Measurements from ENCODE around the gene NKX2-3.

Gene NKX2-3

DNA sequence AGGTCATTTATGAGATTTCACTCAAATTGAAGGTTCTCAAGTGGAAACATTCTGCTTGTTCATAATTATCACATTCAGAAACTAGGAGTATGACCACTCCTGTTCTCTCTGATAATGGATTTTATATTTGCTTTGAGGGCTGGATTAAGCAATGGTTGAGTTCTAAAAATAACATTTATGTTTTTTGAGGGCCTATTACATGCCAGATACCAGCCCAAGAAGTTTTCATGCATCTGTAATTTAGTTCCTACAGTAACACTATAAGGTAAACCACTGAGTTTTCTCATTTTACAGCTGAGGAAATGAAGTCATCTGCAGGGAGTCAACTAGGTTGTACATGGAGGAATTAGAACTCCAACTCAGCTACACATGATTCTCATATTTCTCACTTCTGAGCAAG is 25.5 kb upstream of the NKX2-3 start:
- TF ChIP-seq, protein P1, sequence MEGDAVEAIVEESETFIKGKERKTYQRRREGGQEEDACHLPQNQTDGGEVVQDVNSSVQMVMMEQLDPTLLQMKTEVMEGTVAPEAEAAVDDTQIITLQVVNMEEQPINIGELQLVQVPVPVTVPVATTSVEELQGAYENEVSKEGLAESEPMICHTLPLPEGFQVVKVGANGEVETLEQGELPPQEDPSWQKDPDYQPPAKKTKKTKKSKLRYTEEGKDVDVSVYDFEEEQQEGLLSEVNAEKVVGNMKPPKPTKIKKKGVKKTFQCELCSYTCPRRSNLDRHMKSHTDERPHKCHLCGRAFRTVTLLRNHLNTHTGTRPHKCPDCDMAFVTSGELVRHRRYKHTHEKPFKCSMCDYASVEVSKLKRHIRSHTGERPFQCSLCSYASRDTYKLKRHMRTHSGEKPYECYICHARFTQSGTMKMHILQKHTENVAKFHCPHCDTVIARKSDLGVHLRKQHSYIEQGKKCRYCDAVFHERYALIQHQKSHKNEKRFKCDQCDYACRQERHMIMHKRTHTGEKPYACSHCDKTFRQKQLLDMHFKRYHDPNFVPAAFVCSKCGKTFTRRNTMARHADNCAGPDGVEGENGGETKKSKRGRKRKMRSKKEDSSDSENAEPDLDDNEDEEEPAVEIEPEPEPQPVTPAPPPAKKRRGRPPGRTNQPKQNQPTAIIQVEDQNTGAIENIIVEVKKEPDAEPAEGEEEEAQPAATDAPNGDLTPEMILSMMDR (conservative IDR thresholded peaks at IDR 0.05; ENCODE audit: low read depth, low read length) = no peak
- DNase-seq (ENCODE audit: low read depth) = no peak
- H3K4me3 ChIP-seq (ENCODE audit: low read length) = no peak overlapping the region

DNA sequence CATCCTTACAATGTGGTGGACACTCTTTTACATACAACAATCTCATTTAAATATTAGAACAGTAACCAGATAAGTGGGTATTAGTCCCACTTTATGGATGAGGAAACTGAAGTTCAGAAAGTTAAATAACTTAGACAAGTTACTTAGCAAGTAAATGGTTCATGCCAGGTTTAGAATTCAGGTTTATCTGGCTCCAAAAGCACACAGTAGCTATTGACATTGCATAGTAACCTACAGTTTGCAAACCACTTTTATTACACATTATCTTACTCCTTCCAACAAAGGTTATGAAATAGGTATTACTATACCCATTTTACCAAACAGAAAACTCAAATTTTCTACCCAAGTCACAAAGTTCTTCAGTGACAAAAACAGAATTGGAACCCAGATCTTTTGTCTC is 19.7 kb upstream of the NKX2-3 start:
- DNase-seq (ENCODE audit: low read depth) = no peak
- H3K4me3 ChIP-seq (ENCODE audit: low read length) = no peak overlapping the region
- TF ChIP-seq, protein P1 (conservative IDR thresholded peaks at IDR 0.05; ENCODE audit: low read depth, low read length) = no peak

DNA sequence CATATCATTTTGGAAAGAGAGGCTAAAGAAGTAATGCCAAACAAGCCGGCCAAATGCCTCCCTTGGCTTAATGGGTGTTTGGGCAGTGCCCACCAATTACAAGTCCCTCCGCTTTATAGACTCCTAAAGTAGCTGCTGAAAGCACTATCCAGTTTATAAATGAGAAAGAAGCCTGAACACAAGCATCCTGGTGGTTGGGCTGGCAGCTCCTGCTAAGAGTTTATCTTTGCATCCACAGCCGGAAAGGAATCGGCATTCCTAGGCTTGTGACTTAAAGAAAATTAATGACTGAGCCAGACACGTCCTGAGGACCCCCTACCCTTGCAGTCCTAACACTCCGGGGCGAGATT is 13.1 kb upstream of the NKX2-3 start:
- TF ChIP-seq, protein P1 (conservative IDR thresholded peaks at IDR 0.05; ENCODE audit: low read depth, low read length) = no peak
- no peak for DNase-seq (ENCODE audit: low read depth)

GRCh38 chr10:99520040-99520846 is 12.5 kb upstream of the NKX2-3 start:
- DNase-seq (ENCODE audit: low read depth) = no peak
- H3K4me3 ChIP-seq (ENCODE audit: low read length) = no peak overlapping the region
- TF ChIP-seq, protein P1 (conservative IDR thresholded peaks at IDR 0.05; ENCODE audit: low read depth, low read length) = no peak

More for the DNA sequence above, 13.1 kb upstream of the NKX2-3 start:
- no peak overlapping the region for H3K4me3 ChIP-seq (ENCODE audit: low read length)

GRCh38 chr10:99520847-99521764 is 11.6 kb upstream of the NKX2-3 start:
- TF ChIP-seq, protein P1 (conservative IDR thresholded peaks at IDR 0.05; ENCODE audit: low read depth, low read length) = no peak
- no peak overlapping the region for H3K4me3 ChIP-seq (ENCODE audit: low read length)
- no peak for DNase-seq (ENCODE audit: low read depth)

DNA sequence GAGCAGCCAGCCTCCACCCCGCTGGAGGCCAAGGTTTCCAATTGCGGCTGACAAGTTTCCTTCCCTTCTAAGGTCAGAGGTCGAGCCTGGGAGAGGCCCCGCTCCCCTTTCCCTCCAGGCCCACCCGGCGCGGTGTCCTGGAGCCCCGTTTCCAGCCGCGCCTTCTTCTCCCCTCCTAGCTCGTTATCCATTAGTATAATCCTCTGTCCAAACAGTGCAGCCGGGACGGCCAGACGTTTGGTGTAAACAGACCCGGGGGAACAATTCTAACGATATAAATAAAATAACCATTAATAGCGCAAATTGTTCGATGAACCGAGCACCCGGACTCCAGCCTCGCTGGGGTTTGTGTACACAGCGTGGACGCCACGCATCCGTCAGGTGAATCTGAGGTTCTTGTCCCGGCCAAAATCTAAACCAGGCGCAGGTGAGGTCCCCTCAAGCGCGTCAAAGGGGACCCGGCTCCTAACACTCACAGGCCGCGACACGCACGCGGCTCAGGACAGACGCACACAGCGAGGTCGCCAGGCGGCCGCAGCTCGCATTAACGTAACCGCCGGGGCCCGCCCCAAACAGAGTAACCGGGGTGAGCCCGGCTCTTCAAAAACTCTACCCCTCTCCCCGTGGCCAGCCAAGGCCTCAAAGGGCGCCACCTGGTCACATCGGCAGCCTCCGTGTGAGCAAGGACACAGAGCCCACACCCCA is 10.8 kb upstream of the NKX2-3 start:
- TF ChIP-seq, protein P1 (conservative IDR thresholded peaks at IDR 0.05; ENCODE audit: low read depth, low read length) = no peak
- DNase-seq (ENCODE audit: low read depth) = no peak
- H3K4me3 ChIP-seq (ENCODE audit: low read length) = no peak overlapping the region
